Measurements from ENCODE around the gene ADGRG1. TPM values are rescaled to one million over a fixed set of nuclear protein-coding genes. Genes with fewer than 3 reads are reported as not detected.

ADGRG1 gene
- polyA plus RNA-seq (2013, experiment 1 of 2), result 127 TPM
- polyA plus RNA-seq (2013, experiment 2 of 2), result 124 TPM

GRCh38 chr16:57628008-57628781, at the start of gene ADGRG1:
ADGRG1 (plus strand) TSS chr16:57628630; CDS start chr16:57650288, 21,658 bp downstream.
- Histone ChIP-seq H2BK120ac (ENCODE audit: low read depth, low read length) (no peak within 1 kb of the TSS), H2BK5ac (ENCODE audit: low read length) (no peak within 1 kb of the TSS), H3K27me3 (ENCODE audit: control insufficient read depth in 3 of 3, insufficient read depth in 3 of 3, low read depth in 1 of 3, low read length in 3 of 3) (no peaks in the 10 kb centered on the region), H3K36me3 (replicated peaks in 1 of 2; ENCODE audit: control insufficient read depth in 2 of 2, insufficient read depth in 2 of 2, low read length in 2 of 2) (no peaks in the 10 kb centered on the region), H3K14ac (ENCODE audit: low read length) (peak within 1 kb of the TSS; percentile 3), H2BK15ac (ENCODE audit: low read length) (peak within 1 kb of the TSS; percentile 76), H3K9ac (ENCODE audit: low read depth, low read length, poor library complexity) (peak within 1 kb of the TSS; percentile 71), H4K91ac (ENCODE audit: low read depth, low read length, poor library complexity) (peak within 1 kb of the TSS; percentile 58), H3K18ac (ENCODE audit: low read length) (peak within 1 kb of the TSS; percentile 87), H2AK5ac (ENCODE audit: low read depth, low read length) (peak within 1 kb of the TSS; percentile 91), H3K4ac (ENCODE audit: low read length) (peak within 1 kb of the TSS; percentile 1), H2BK12ac (ENCODE audit: low read length) (peak within 1 kb of the TSS; percentile 65), H3K9me3 (replicated peaks in 1 of 2; ENCODE audit: control insufficient read depth in 2 of 2, insufficient read depth in 1 of 2, low read depth in 1 of 2, low read length in 2 of 2) (no peaks in the 10 kb centered on the region), H3K4me2 (ENCODE audit: insufficient read depth, low read length, poor library complexity, severe bottlenecking) (peak within 1 kb of the TSS; percentile 53), H3K23ac (ENCODE audit: low read depth, low read length, poor library complexity) (peak within 1 kb of the TSS; percentile 94), H3K4me1 (ENCODE audit: control insufficient read depth in 2 of 2, insufficient read depth in 1 of 2, low read depth in 1 of 2, low read length in 2 of 2) (peaks cover 39 to 44% of the 10 kb centered on the region in 2 donors), H3K4me3 (ENCODE audit: low read length in 2 of 2) (peak within 1 kb of the TSS; percentile 1 to 34), H3K27ac (replicated peaks; ENCODE audit: low read length) (peak within 1 kb of the TSS; percentile 30), H4K8ac (ENCODE audit: low read depth, low read length) (peak within 1 kb of the TSS; percentile 83), H3K79me1 (ENCODE audit: low read depth, low read length) (no peaks in the 10 kb centered on the region), H2AFZ (ENCODE audit: low read length) (peak within 1 kb of the TSS; percentile 83)
- DNase-seq (ENCODE audit: low spot score), result peak; percentile 69
- no CpG with 5 or more reads among the region's 32 CpGs for WGBS, 2 donors (ENCODE audit: extremely low coverage in 2 of 2, insufficient read length in 2 of 2, insufficient replicate concordance in 1 of 2)

GRCh38 chr16:57579361-57579665, 49.1 kb upstream of the ADGRG1 start:
- no peak overlapping the region for H3K9ac ChIP-seq (ENCODE audit: low read depth, low read length, poor library complexity)
- DNase-seq (ENCODE audit: low spot score), result no peak
- H2BK5ac ChIP-seq (ENCODE audit: low read length), result no peak overlapping the region
- H3K23ac ChIP-seq (ENCODE audit: low read depth, low read length, poor library complexity), result no peak overlapping the region
- no peaks in the 10 kb centered on the region for H3K27me3 ChIP-seq (ENCODE audit: control insufficient read depth in 3 of 3, insufficient read depth in 3 of 3, low read depth in 1 of 3, low read length in 3 of 3)
- H2BK15ac ChIP-seq (ENCODE audit: low read length), result no peak overlapping the region
- H3K4me3 ChIP-seq (ENCODE audit: low read length in 2 of 2), result no peak overlapping the region
- no peak overlapping the region for H3K27ac ChIP-seq (replicated peaks; ENCODE audit: low read length)
- H3K4me2 ChIP-seq (ENCODE audit: insufficient read depth, low read length, poor library complexity, severe bottlenecking), result no peak overlapping the region
- H3K79me1 ChIP-seq (ENCODE audit: low read depth, low read length), result no peaks in the 10 kb centered on the region
- H3K4me1 ChIP-seq (ENCODE audit: control insufficient read depth in 2 of 2, insufficient read depth in 1 of 2, low read depth in 1 of 2, low read length in 2 of 2), result peaks cover 0 to 8% of the 10 kb centered on the region in 2 donors
- no peak overlapping the region for H2BK120ac ChIP-seq (ENCODE audit: low read depth, low read length)
- WGBS, 2 donors (ENCODE audit: extremely low coverage in 2 of 2, insufficient read length in 2 of 2, insufficient replicate concordance in 1 of 2), result no CpG with 5 or more reads among the region's 2 CpGs
- no peak overlapping the region for H3K14ac ChIP-seq (ENCODE audit: low read length)
- H4K91ac ChIP-seq (ENCODE audit: low read depth, low read length, poor library complexity), result no peak overlapping the region
- H4K8ac ChIP-seq (ENCODE audit: low read depth, low read length), result no peak overlapping the region
- no peaks in the 10 kb centered on the region for H3K9me3 ChIP-seq (replicated peaks in 1 of 2; ENCODE audit: control insufficient read depth in 2 of 2, insufficient read depth in 1 of 2, low read depth in 1 of 2, low read length in 2 of 2)
- no peak overlapping the region for H2AK5ac ChIP-seq (ENCODE audit: low read depth, low read length)
- H3K18ac ChIP-seq (ENCODE audit: low read length), result no peak overlapping the region
- H2BK12ac ChIP-seq (ENCODE audit: low read length), result no peak overlapping the region
- H3K4ac ChIP-seq (ENCODE audit: low read length), result no peak overlapping the region
- H3K36me3 ChIP-seq (replicated peaks in 1 of 2; ENCODE audit: control insufficient read depth in 2 of 2, insufficient read depth in 2 of 2, low read length in 2 of 2), result no peaks in the 10 kb centered on the region
- H2AFZ ChIP-seq (ENCODE audit: low read length), result no peak overlapping the region

- Histone ChIP-seq H3K4ac (ENCODE audit: low read length) (no peak overlapping the region), H2BK5ac (ENCODE audit: low read length) (no peak overlapping the region), H2AFZ (ENCODE audit: low read length) (no peak overlapping the region), H3K4me1 (ENCODE audit: control insufficient read depth in 2 of 2, insufficient read depth in 1 of 2, low read depth in 1 of 2, low read length in 2 of 2) (no peaks in the 10 kb centered on the region), H3K14ac (ENCODE audit: low read length) (no peak overlapping the region), H3K18ac (ENCODE audit: low read length) (no peak overlapping the region), H2AK5ac (ENCODE audit: low read depth, low read length) (no peak overlapping the region), H3K4me3 (ENCODE audit: low read length in 2 of 2) (no peak overlapping the region), H3K23ac (ENCODE audit: low read depth, low read length, poor library complexity) (no peak overlapping the region), H3K27me3 (ENCODE audit: control insufficient read depth in 3 of 3, insufficient read depth in 3 of 3, low read depth in 1 of 3, low read length in 3 of 3) (no peaks in the 10 kb centered on the region), H3K4me2 (ENCODE audit: insufficient read depth, low read length, poor library complexity, severe bottlenecking) (no peak overlapping the region), H2BK120ac (ENCODE audit: low read depth, low read length) (no peak overlapping the region), H3K79me1 (ENCODE audit: low read depth, low read length) (no peaks in the 10 kb centered on the region), H3K27ac (replicated peaks; ENCODE audit: low read length) (no peak overlapping the region), H2BK15ac (ENCODE audit: low read length) (no peak overlapping the region), H3K36me3 (replicated peaks in 1 of 2; ENCODE audit: control insufficient read depth in 2 of 2, insufficient read depth in 2 of 2, low read length in 2 of 2) (no peaks in the 10 kb centered on the region), H4K91ac (ENCODE audit: low read depth, low read length, poor library complexity) (no peak overlapping the region), H2BK12ac (ENCODE audit: low read length) (no peak overlapping the region), H3K9me3 (replicated peaks in 1 of 2; ENCODE audit: control insufficient read depth in 2 of 2, insufficient read depth in 1 of 2, low read depth in 1 of 2, low read length in 2 of 2) (peaks cover 2 to 5% of the 10 kb centered on the region in 2 donors), H3K9ac (ENCODE audit: low read depth, low read length, poor library complexity) (no peak overlapping the region), H4K8ac (ENCODE audit: low read depth, low read length) (no peak overlapping the region)
- no peak for DNase-seq (ENCODE audit: low spot score)
- no CpG with 5 or more reads among the region's 3 CpGs for WGBS, 2 donors (ENCODE audit: extremely low coverage in 2 of 2, insufficient read length in 2 of 2, insufficient replicate concordance in 1 of 2)
Observed at GRCh38 chr16:57585051-57585687, 43.3 kb upstream of the ADGRG1 start.

- Histone ChIP-seq H3K9me3 (replicated peaks in 1 of 2; ENCODE audit: control insufficient read depth in 2 of 2, insufficient read depth in 1 of 2, low read depth in 1 of 2, low read length in 2 of 2) (peaks cover 2 to 5% of the 10 kb centered on the region in 2 donors), H4K8ac (ENCODE audit: low read depth, low read length) (no peak overlapping the region), H2BK5ac (ENCODE audit: low read length) (no peak overlapping the region), H2AFZ (ENCODE audit: low read length) (no peak overlapping the region), H3K9ac (ENCODE audit: low read depth, low read length, poor library complexity) (no peak overlapping the region), H2BK15ac (ENCODE audit: low read length) (no peak overlapping the region), H3K27me3 (ENCODE audit: control insufficient read depth in 3 of 3, insufficient read depth in 3 of 3, low read depth in 1 of 3, low read length in 3 of 3) (no peaks in the 10 kb centered on the region), H3K36me3 (replicated peaks in 1 of 2; ENCODE audit: control insufficient read depth in 2 of 2, insufficient read depth in 2 of 2, low read length in 2 of 2) (no peaks in the 10 kb centered on the region), H3K14ac (ENCODE audit: low read length) (no peak overlapping the region), H3K27ac (replicated peaks; ENCODE audit: low read length) (no peak overlapping the region), H3K4me2 (ENCODE audit: insufficient read depth, low read length, poor library complexity, severe bottlenecking) (no peak overlapping the region), H3K23ac (ENCODE audit: low read depth, low read length, poor library complexity) (no peak overlapping the region), H3K18ac (ENCODE audit: low read length) (no peak overlapping the region), H3K4ac (ENCODE audit: low read length) (no peak overlapping the region), H3K79me1 (ENCODE audit: low read depth, low read length) (no peaks in the 10 kb centered on the region), H3K4me1 (ENCODE audit: control insufficient read depth in 2 of 2, insufficient read depth in 1 of 2, low read depth in 1 of 2, low read length in 2 of 2) (peaks cover 0 to 3% of the 10 kb centered on the region in 2 donors), H4K91ac (ENCODE audit: low read depth, low read length, poor library complexity) (no peak overlapping the region), H2BK120ac (ENCODE audit: low read depth, low read length) (no peak overlapping the region), H2AK5ac (ENCODE audit: low read depth, low read length) (no peak overlapping the region), H2BK12ac (ENCODE audit: low read length) (no peak overlapping the region), H3K4me3 (ENCODE audit: low read length in 2 of 2) (no peak overlapping the region)
- no peak for DNase-seq (ENCODE audit: low spot score)
- no CpG with 5 or more reads among the region's 7 CpGs for WGBS, 2 donors (ENCODE audit: extremely low coverage in 2 of 2, insufficient read length in 2 of 2, insufficient replicate concordance in 1 of 2)
Observed at GRCh38 chr16:57588831-57589230, 39.6 kb upstream of the ADGRG1 start.

Data from neuronal stem cell (in vitro differentiated cells).